NOMO-1 treated with dmso at 0.1 percent for 144 hours (cell line): ENCODE results near the gene COL27A1.
"Not testable (repeated sequence)": the region's sequence is repeated elsewhere in the genome, so short reads cannot be mapped to it uniquely, and the experiment has no call there.

Experiments
- DNase-seq: peaks from one replicate; lab custom pipeline; 2025; ENCODE audit not compliant: unreplicated experiment; lab: John Stamatoyannopoulos, UW

COL27A1 gene

GRCh38 chr9:114316605-114317230, 161.4 kb downstream of the COL27A1 start:
- DNase-seq = no peak

- DNase-seq = peak; percentile 8
Measured at GRCh38 chr9:114317665-114318357, 162.5 kb downstream of the COL27A1 start.

GRCh38 chr9:114318416-114318815, 163.1 kb downstream of the COL27A1 start:
- no peak for DNase-seq

GRCh38 chr9:114319147-114319546, 163.8 kb downstream of the COL27A1 start:
- no peak for DNase-seq

GRCh38 chr9:114320710-114321109, 165.4 kb downstream of the COL27A1 start:
- DNase-seq = not testable (repeated sequence)

- no peak for DNase-seq
Measured at GRCh38 chr9:114321759-114322158, 166.4 kb downstream of the COL27A1 start.

GRCh38 chr9:114322160-114322818, 167.0 kb downstream of the COL27A1 start:
- not testable (repeated sequence) for DNase-seq

- DNase-seq = not testable (repeated sequence)
Measured at GRCh38 chr9:114322831-114323531, 167.6 kb downstream of the COL27A1 start, which contains the start of gene ORM1. TSS of gene ORM1 (plus strand) at chr9:114323098. CDS start at chr9:114323134, 36 bp downstream.

GRCh38 chr9:114323849-114324248, 168.5 kb downstream of the COL27A1 start:
- not testable (repeated sequence) for DNase-seq

GRCh38 chr9:114324492-114324891, 169.2 kb downstream of the COL27A1 start:
- no peak for DNase-seq

GRCh38 chr9:114324965-114325364, 169.6 kb downstream of the COL27A1 start:
- not testable (repeated sequence) for DNase-seq

- DNase-seq = not testable (repeated sequence)
Measured at GRCh38 chr9:114325684-114326254, 170.4 kb downstream of the COL27A1 start.

- DNase-seq = no peak
Measured at GRCh38 chr9:114327749-114328148, 172.4 kb downstream of the COL27A1 start.

GRCh38 chr9:114328357-114328820, 173.1 kb downstream of the COL27A1 start:
- DNase-seq = not testable (repeated sequence)

GRCh38 chr9:114328937-114329624, 173.7 kb downstream of the COL27A1 start:
- not testable (repeated sequence) for DNase-seq

GRCh38 chr9:114329625-114330022, 174.3 kb downstream of the COL27A1 start, which contains the start of gene ORM2:
TSS of gene ORM2 (plus strand) at chr9:114329869. CDS start at chr9:114329905, 36 bp downstream.
- DNase-seq = not testable (repeated sequence)

GRCh38 chr9:114330636-114331035, 175.3 kb downstream of the COL27A1 start:
- no peak for DNase-seq

GRCh38 chr9:114331229-114332195, 176.2 kb downstream of the COL27A1 start:
- not testable (repeated sequence) for DNase-seq
